CD4-positive, alpha-beta T cell treated with Interferon alpha-2 for 1 hour (primary cell): ENCODE results near the gene ZNF862.

Experiments
- DNase-seq, 2 donors: peaks; one replicate each; pipeline ENCODE4 v3.0.0-alpha.2; 2020 to 2022

The ZNF862 gene

GRCh38 chr7:149838224-149838991, at the start of gene ZNF862:
Gene ZNF862, plus strand, starts transcription at chr7:149838375. Its CDS starts 237 bp downstream, at chr7:149838612.
- peak; percentile 97 for DNase-seq

GRCh38 chr7:149789101-149789500, 49.1 kb upstream of the ZNF862 start:
- no peak for DNase-seq

- peak; percentile 26 to 31 for DNase-seq
Observed at GRCh38 chr7:149790146-149790548, 48.0 kb upstream of the ZNF862 start.

- DNase-seq: no peak
Observed at GRCh38 chr7:149790754-149791360, 47.3 kb upstream of the ZNF862 start.

GRCh38 chr7:149791411-149792219, 46.6 kb upstream of the ZNF862 start:
- DNase-seq: no peak

GRCh38 chr7:149792220-149792595, 46.0 kb upstream of the ZNF862 start:
- DNase-seq: no peak

GRCh38 chr7:149793261-149793660, 44.9 kb upstream of the ZNF862 start:
- DNase-seq: no peak

GRCh38 chr7:149794661-149795060, 43.5 kb upstream of the ZNF862 start:
- DNase-seq: no peak

GRCh38 chr7:149795126-149795525, 43.0 kb upstream of the ZNF862 start:
- DNase-seq: no peak

GRCh38 chr7:149796287-149796860, 41.8 kb upstream of the ZNF862 start:
- no peak for DNase-seq

GRCh38 chr7:149797771-149798170, 40.4 kb upstream of the ZNF862 start:
- no peak for DNase-seq

GRCh38 chr7:149799397-149800168, 38.6 kb upstream of the ZNF862 start:
- peak; percentile 46 to 66 for DNase-seq

GRCh38 chr7:149800169-149800555, 38.0 kb upstream of the ZNF862 start:
- DNase-seq: no peak

GRCh38 chr7:149801002-149801566, 37.1 kb upstream of the ZNF862 start:
- DNase-seq: no peak

- DNase-seq: no peak
Observed at GRCh38 chr7:149801816-149802215, 36.4 kb upstream of the ZNF862 start.

- DNase-seq: no peak
Observed at GRCh38 chr7:149802966-149803365, 35.2 kb upstream of the ZNF862 start.

- no peak for DNase-seq
Observed at GRCh38 chr7:149803551-149804074, 34.6 kb upstream of the ZNF862 start.

GRCh38 chr7:149804106-149804505, 34.1 kb upstream of the ZNF862 start:
- no peak for DNase-seq

- no peak for DNase-seq
Observed at GRCh38 chr7:149806726-149807125, 31.4 kb upstream of the ZNF862 start.

GRCh38 chr7:149808311-149808710, 29.9 kb upstream of the ZNF862 start:
- DNase-seq: no peak

GRCh38 chr7:149809215-149809614, 29.0 kb upstream of the ZNF862 start:
- no peak for DNase-seq

- DNase-seq: no peak
Observed at GRCh38 chr7:149811221-149811620, 27.0 kb upstream of the ZNF862 start.
